Renal cortex interstitium (tissue), 15 donors: Measurements from ENCODE around the gene RCHY1. TPM values are rescaled to one million over a fixed set of nuclear protein-coding genes. Genes with fewer than 3 reads are reported as not detected.
A peak's percentile ranks its signal among the peaks of the same experiment; 100 is the strongest.
"Not testable (repeated sequence)": the region's sequence is repeated elsewhere in the genome, so short reads cannot be mapped to it uniquely, and the experiment has no call there.

ENCODE experiments used
- DNase-seq, 11 donors: peaks; one replicate each; pipeline ENCODE4 v3.0.0-alpha.2; 2013; ENCODE audit warnings: low read depth in 9 of 11, low spot score in 4 of 11; ENCODE audit errors: extremely low read depth in 1 of 11
- long read RNA-seq, 16 experiments: transcript quantifications; one replicate each; lab custom pipeline, GENCODE V29; 2026
- polyA plus RNA-seq, 3 donors: library from polyadenylated mRNA; unstranded; fragments of 120-200 nt; gene quantifications; one replicate each; pipeline ENCODE4 v1.2.1, GENCODE V29; 2013; ENCODE audit not compliant: insufficient read length in 3 of 3

Gene RCHY1
- 10 to 100 TPM; 46.3 to 63.1 (median 52.2) TPM for polyA plus RNA-seq
- long read RNA-seq, donor 1, full-length matches to known transcripts = 13 of 13 reads
- long read RNA-seq, donor 1, partial matches to known transcripts = 0 of 13 reads
- long read RNA-seq, donor 1, other reads (novel, unspliced or antisense) = 0 of 13 reads
- long read RNA-seq, donor 2, full-length matches to known transcripts = 10 of 10 reads
- long read RNA-seq, donor 2, partial matches to known transcripts = 0 of 10 reads
- long read RNA-seq, donor 2, other reads (novel, unspliced or antisense) = 0 of 10 reads
- long read RNA-seq, donor 3, full-length matches to known transcripts = 26 of 26 reads
- long read RNA-seq, donor 3, partial matches to known transcripts = 0 of 26 reads
- long read RNA-seq, donor 3, other reads (novel, unspliced or antisense) = 0 of 26 reads
- long read RNA-seq, donor 4, full-length matches to known transcripts = 16 of 16 reads
- long read RNA-seq, donor 4, partial matches to known transcripts = 0 of 16 reads
- long read RNA-seq, donor 4, other reads (novel, unspliced or antisense) = 0 of 16 reads
- long read RNA-seq, donor 5 = 0 reads
- long read RNA-seq, donor 6, full-length matches to known transcripts = 14 of 20 reads
- long read RNA-seq, donor 6, partial matches to known transcripts = 6 of 20 reads
- long read RNA-seq, donor 6, other reads (novel, unspliced or antisense) = 0 of 20 reads
- long read RNA-seq, donor 7, full-length matches to known transcripts = 18 of 18 reads
- long read RNA-seq, donor 7, partial matches to known transcripts = 0 of 18 reads
- long read RNA-seq, donor 7, other reads (novel, unspliced or antisense) = 0 of 18 reads
- long read RNA-seq, donor 8 = 0 reads
- long read RNA-seq, donor 9, full-length matches to known transcripts = 14 of 14 reads
- long read RNA-seq, donor 9, partial matches to known transcripts = 0 of 14 reads
- long read RNA-seq, donor 9, other reads (novel, unspliced or antisense) = 0 of 14 reads
- long read RNA-seq, donor 10, full-length matches to known transcripts = 21 of 21 reads
- long read RNA-seq, donor 10, partial matches to known transcripts = 0 of 21 reads
- long read RNA-seq, donor 10, other reads (novel, unspliced or antisense) = 0 of 21 reads
- long read RNA-seq, donor 11, full-length matches to known transcripts = 14 of 14 reads
- long read RNA-seq, donor 11, partial matches to known transcripts = 0 of 14 reads
- long read RNA-seq, donor 11, other reads (novel, unspliced or antisense) = 0 of 14 reads
- long read RNA-seq, donor 12, full-length matches to known transcripts = 5 of 5 reads
- long read RNA-seq, donor 12, partial matches to known transcripts = 0 of 5 reads
- long read RNA-seq, donor 12, other reads (novel, unspliced or antisense) = 0 of 5 reads
- long read RNA-seq, donor 13 = 0 reads
- long read RNA-seq, donor 14, full-length matches to known transcripts = 23 of 23 reads
- long read RNA-seq, donor 14, partial matches to known transcripts = 0 of 23 reads
- long read RNA-seq, donor 14, other reads (novel, unspliced or antisense) = 0 of 23 reads
- long read RNA-seq, donor 15, full-length matches to known transcripts = 9 of 9 reads
- long read RNA-seq, donor 15, partial matches to known transcripts = 0 of 9 reads
- long read RNA-seq, donor 15, other reads (novel, unspliced or antisense) = 0 of 9 reads
- long read RNA-seq, donor 16, full-length matches to known transcripts = 42 of 55 reads
- long read RNA-seq, donor 16, partial matches to known transcripts = 0 of 55 reads
- long read RNA-seq, donor 16, other reads (novel, unspliced or antisense) = 13 of 55 reads

- peak; percentile 89 to 97 (median 94) for DNase-seq
These were observed at the start of gene RCHY1, which contains the start of gene THAP6 for GRCh38 chr4:75514131-75514948. RCHY1 (minus strand) TSS chr4:75514403; CDS start chr4:75514286, 117 bp downstream. THAP6 (plus strand) TSS chr4:75514473; CDS start chr4:75515453, 980 bp downstream.

GRCh38 chr4:75561789-75562188 is 47.6 kb upstream of the RCHY1 start:
- no peak for DNase-seq

GRCh38 chr4:75557696-75558095 is 43.5 kb upstream of the RCHY1 start:
- DNase-seq = no peak

- no peak for DNase-seq
These were observed 41.3 kb upstream of the RCHY1 start, which contains the start of gene ODAPH for GRCh38 chr4:75555294-75556164. ODAPH (plus strand) TSS chr4:75556066; CDS start chr4:75556083, 17 bp downstream.

GRCh38 chr4:75552452-75552851 is 38.2 kb upstream of the RCHY1 start:
- DNase-seq = no peak

GRCh38 chr4:75549019-75549418 is 34.8 kb upstream of the RCHY1 start:
- no peak for DNase-seq

- DNase-seq = peak in 6 of 11 donors; percentile 3 to 31 (median 10)
These were observed 33.6 kb upstream of the RCHY1 start for GRCh38 chr4:75547647-75548387.

GRCh38 chr4:75545526-75545925 is 31.3 kb upstream of the RCHY1 start:
- DNase-seq = no peak

- DNase-seq = no peak
These were observed 30.7 kb upstream of the RCHY1 start for GRCh38 chr4:75544870-75545269.

- not testable (repeated sequence) for DNase-seq
These were observed 30.0 kb upstream of the RCHY1 start for GRCh38 chr4:75544220-75544619.

- DNase-seq = no peak
These were observed 28.6 kb upstream of the RCHY1 start for GRCh38 chr4:75542824-75543223.

GRCh38 chr4:75537308-75537707 is 23.1 kb upstream of the RCHY1 start:
- not testable (repeated sequence) for DNase-seq

GRCh38 chr4:75533926-75534325 is 19.7 kb upstream of the RCHY1 start:
- not testable (repeated sequence) for DNase-seq

- not testable (repeated sequence) for DNase-seq
These were observed 19.2 kb upstream of the RCHY1 start for GRCh38 chr4:75533339-75533887.

- not testable (repeated sequence) for DNase-seq
These were observed 17.4 kb upstream of the RCHY1 start for GRCh38 chr4:75531536-75532143.
